NCI-H2227 (cell line): ENCODE data around the gene GPR87.

Experiments used
- DNase-seq: peaks from one replicate; lab custom pipeline; 2025; ENCODE audit not compliant: unreplicated experiment; lab: John Stamatoyannopoulos, UW

Gene GPR87

DNA sequence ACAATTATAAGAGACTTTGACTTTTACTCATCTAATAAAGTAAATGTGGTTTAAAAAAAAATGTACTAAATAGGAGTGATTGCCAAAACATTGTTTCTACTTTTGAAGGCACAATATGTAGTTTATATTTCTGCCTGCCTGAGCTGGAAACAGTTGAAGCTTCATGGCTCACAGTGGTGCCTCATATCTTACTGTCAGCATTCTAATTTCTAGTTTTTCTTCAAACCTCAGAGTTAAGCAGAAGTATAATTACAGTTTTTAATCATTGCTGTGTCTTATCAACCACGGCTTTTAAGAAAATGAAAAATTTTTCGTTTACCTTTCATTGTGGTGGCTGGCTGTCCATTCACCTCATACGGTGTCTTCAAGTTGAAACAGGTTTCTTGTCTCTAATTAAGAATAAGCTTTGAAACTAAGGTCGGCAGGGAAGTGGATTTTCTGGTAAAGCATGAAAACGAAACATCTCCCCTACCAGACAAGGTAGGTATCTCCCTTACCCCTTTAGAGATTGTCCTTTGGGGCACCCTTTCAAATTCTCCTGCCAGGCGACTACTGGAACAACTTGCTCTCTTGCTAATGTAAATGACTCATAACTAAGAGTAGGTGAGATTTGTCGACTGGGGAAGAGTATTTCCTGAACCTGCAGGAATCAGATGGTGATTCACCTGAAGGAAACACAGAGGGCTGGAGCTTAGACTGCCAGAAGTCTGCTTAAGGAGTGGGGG, at the start of gene GPR87:
Gene GPR87, minus strand, starts transcription at position 554 of the 725 bp plus-strand sequence. CDS start 16,720 bp downstream, outside the sequence.
- no peak for DNase-seq

DNA sequence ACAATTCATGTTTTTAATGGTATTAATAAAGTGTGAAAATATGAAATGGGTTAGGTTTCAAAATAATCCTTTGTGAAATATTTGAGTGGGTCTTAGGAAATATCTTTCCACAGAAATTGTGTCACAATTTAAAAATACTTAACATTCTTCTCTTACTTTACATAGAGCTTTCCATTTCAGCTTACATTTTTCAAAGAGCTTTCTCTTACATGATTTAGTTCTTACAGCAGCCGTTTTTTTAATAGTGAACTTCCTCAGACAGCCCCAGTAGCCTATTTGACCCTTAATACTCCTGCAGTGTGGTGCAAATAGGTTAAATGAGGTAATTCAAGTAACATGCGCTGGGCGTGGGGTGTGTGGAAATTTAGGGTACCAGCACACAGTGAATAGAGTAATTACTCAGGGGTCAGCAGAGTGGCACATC, 46.1 kb upstream of the GPR87 start:
- no peak for DNase-seq

GRCh38 chr3:151357463-151357850, 40.8 kb upstream of the GPR87 start:
- DNase-seq: no peak

- no peak for DNase-seq
Measured at GRCh38 chr3:151356794-151357462, 40.3 kb upstream of the GPR87 start.

DNA sequence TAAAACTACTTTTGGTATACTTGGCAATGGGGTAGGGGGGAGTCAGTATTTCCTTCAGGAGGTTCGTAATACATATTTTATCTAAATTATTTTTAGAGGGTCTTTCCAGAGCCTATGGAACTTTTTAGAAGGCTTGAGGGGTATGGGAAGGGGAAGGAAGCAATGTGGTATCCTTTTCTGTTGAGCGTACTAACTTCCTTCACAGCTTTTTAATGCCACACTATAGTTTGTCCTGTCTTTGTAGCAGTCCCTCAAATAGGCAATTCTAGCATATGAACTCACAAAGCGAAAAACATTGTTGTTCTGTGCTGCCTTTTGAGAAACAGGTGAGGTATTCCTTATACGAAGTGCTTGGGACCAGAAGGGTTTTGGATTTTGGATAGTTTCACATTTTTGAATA, 35.0 kb upstream of the GPR87 start:
- no peak for DNase-seq

DNA sequence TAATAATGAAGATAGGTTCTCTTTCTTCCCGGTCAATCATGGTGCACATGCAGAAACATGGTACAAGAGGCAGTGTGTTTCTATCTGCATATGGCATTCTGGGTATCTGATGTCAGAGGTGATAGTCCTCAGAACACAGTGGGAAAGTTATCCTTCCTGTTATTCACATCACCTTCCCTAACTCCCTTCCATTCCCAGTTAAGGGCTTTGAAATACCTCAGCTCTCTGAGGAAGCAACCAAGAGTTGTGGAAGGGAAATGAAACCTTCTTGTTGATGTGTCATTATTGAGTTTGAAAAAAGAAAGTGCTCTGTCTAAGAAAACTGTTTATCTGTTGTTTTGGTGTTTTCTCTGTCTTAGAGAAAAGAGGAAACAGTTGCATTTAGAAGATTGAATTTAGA, 34.6 kb upstream of the GPR87 start:
- no peak for DNase-seq

GRCh38 chr3:151350656-151351055, 34.0 kb upstream of the GPR87 start:
- DNase-seq: no peak

DNA sequence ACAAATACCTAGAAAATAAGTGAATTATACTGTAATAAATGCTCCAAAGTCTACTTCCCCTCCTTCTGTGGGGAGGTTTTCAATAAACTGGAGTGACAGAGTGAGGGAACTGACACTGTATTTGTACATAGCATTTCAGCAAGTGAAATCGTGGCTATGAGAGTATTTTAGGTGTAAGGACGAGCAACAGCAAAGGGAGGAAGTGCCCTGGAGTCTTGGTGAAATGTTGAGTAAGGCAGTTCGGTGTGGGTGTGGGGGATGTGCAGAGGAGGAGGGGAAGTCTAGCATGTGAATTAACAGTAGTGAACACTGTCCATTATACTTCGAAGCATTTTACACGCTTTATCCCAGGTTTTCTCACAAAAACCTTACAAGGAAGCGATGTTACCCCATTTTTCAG, 30.8 kb upstream of the GPR87 start:
- DNase-seq: no peak

DNA sequence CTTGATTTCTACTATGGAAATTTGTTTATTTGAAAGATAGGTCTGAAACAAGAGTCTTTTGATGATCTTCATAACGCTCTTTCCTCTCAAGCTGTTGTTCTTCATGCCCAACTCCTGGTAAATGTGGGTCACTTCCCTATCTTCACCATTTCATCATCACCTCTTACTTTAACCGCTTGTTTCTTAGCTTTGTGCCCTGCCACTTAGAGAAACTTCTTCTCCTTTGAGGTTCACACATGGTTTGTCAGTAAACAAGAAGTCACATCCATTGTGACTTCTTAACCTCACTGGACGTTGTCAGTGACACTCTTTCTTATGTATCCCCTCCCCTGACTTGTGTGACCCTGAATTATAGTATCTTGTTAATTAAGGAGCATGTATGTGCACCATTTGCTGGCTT, 29.7 kb upstream of the GPR87 start:
- no peak for DNase-seq

DNA sequence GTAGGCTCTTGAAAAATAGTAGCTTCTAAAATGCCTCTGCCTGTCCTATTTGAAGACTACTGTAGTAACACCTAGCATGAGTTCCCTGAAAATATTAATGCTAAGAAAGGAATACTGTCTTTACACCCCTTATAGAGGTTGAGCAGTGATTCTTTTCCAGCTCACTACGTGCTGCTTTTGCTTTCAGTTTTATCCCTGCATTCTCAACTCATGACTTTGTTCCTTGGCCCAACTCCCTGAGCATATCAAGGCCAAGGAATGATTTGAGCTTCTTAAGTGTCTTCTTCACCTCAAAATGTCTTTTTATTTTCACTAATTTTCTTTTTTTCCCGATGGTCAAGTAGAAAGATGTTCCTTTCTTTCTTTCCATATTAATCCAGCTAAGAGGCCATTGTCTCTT, 29.2 kb upstream of the GPR87 start:
- DNase-seq: no peak

GRCh38 chr3:151331696-151332095, 15.1 kb upstream of the GPR87 start:
- DNase-seq: no peak

DNA sequence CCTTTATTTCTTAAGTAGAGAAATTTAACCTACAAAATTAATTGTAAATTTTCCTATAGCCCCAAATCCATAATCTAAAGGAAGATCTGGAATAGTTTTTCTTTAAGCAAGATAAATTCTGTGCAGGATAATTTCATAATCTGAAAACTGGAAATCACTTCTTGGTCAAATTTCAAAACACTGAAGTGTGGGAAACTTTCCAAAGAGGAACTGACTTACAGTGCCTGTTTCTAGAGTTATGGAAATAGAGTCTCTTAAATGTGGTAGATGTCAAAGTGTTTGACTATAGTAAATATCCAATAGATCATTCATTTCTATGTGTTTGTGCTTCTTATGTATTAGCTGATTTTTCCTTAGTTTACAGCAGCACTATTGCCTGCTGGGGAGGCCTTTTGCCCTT, 14.3 kb upstream of the GPR87 start:
- no peak for DNase-seq

DNA sequence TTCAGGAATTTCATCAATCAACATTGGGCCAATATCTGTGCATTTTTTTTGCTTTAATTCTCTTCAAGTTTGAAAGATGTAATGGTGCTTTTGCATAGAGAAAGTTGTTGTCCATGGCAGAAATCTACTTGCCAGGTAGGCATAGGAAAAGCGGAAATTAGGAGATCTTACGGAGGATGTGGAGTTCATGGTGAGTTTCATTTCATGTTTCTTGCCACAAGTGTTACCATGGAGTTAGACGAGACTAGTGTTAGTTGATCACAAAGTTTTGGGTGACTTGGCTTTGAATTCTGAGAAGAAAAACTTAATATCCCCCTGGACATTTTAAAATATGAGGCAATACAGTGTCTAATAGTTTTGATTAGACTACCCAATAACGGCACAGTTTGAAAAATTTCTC, 13.8 kb upstream of the GPR87 start:
- DNase-seq: no peak

- no peak for DNase-seq
Measured at GRCh38 chr3:151329363-151329762, 12.7 kb upstream of the GPR87 start, which contains the start of gene P2RY13. TSS of gene P2RY13 (minus strand) at chr3:151329549. CDS start at chr3:151329528, 21 bp downstream.

DNA sequence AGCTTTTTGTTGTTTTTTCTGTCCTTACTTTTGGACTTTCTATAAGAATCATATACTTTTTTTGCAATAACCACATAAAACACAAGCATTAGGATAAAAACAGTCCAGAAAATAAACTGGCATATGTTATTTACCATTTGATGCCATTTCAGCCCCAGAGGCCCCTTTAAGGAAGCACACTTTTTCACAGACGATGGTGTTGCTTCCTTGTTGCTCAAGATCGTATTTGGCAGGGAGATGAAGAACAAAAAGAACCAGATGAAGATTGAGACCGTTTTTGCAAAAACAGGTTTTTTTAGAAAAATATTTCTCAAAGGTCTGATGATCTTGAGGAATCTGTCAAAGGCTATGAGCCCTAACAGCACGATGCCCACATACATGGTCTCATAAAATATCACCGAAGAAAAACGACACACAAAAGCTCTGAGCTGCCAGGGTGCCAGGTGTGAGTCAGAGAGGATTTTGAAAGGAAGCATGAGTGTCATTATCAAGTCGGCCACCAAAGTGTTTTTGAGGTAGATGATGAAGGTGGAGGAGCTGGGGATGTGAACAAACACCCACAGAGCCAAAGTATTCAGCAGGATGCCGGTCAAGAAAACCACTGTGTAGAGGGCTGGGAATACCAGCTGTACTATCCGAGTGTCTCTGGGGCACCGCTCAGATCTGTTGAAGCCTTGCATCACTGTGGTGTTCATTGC, 11.8 kb upstream of the GPR87 start:
- no peak for DNase-seq

- DNase-seq: peak; percentile 9
Measured at GRCh38 chr3:151327571-151328198, 11.1 kb upstream of the GPR87 start.

GRCh38 chr3:151322511-151322910, 5.9 kb upstream of the GPR87 start:
- DNase-seq: no peak

- no peak for DNase-seq
Measured at GRCh38 chr3:151321526-151321925, 4.9 kb upstream of the GPR87 start.

- DNase-seq: no peak
Measured at GRCh38 chr3:151320131-151320530, 3.5 kb upstream of the GPR87 start.

- no peak for DNase-seq
Measured at GRCh38 chr3:151319628-151320027, 3.0 kb upstream of the GPR87 start.

- DNase-seq: no peak
Measured at GRCh38 chr3:151318991-151319390, 2.4 kb upstream of the GPR87 start.

- DNase-seq: no peak
Measured at GRCh38 chr3:151318313-151318712, 1.7 kb upstream of the GPR87 start.
